ENCODE results near the gene KAZN.
A peak's percentile ranks its signal among the peaks of the same experiment; 100 is the strongest.

Gene KAZN

GRCh38 chr1:15027515-15027986 lies 429.1 kb downstream of the KAZN start:
- no peak overlapping the region for H2AFZ ChIP-seq (ENCODE audit: low read length)
- H3K9ac ChIP-seq (ENCODE audit: low read depth, low read length, poor library complexity, severe bottlenecking): no peak overlapping the region
- H3K9me2 ChIP-seq (replicated peaks; ENCODE audit: low read depth, low read length): no peaks in the 10 kb centered on the region
- no peaks in the 10 kb centered on the region for H3K9me3 ChIP-seq (ENCODE audit: insufficient read depth, low read depth, low read length)
- H4K20me1 ChIP-seq (ENCODE audit: insufficient read depth, low read length, poor library complexity, severe bottlenecking): no peaks in the 10 kb centered on the region
- H3K4me2 ChIP-seq (ENCODE audit: low read depth, low read length, poor library complexity, severe bottlenecking): no peak overlapping the region
- H3K36me3 ChIP-seq (ENCODE audit: insufficient read depth, low read length): no peaks in the 10 kb centered on the region
- no peaks in the 10 kb centered on the region for H3K79me2 ChIP-seq (ENCODE audit: insufficient read depth, low read length)
- no peaks in the 10 kb centered on the region for H3K27me3 ChIP-seq (ENCODE audit: insufficient read depth, low read length, poor library complexity, severe bottlenecking)
- H3F3A ChIP-seq (ENCODE audit: low read depth): no peaks in the 10 kb centered on the region
- TF ChIP-seq CTCF (conservative IDR thresholded peaks at IDR 0.05; ENCODE audit: low read length): peak; percentile 95
- no peak for TF ChIP-seq EZH2phosphoT487 (IDR thresholded peaks at IDR 0.05; ENCODE audit: borderline replicate concordance)
- H3K4me3 ChIP-seq (ENCODE audit: low read length, poor library complexity, severe bottlenecking): no peak overlapping the region
- no peaks in the 10 kb centered on the region for H3K4me1 ChIP-seq (ENCODE audit: insufficient read depth, low read length, poor library complexity, severe bottlenecking)

GRCh38 chr1:15028102-15028501 lies 429.6 kb downstream of the KAZN start:
- H3K4me1 ChIP-seq (ENCODE audit: insufficient read depth, low read length, poor library complexity, severe bottlenecking): no peaks in the 10 kb centered on the region
- no peak overlapping the region for H2AFZ ChIP-seq (ENCODE audit: low read length)
- H3K4me2 ChIP-seq (ENCODE audit: low read depth, low read length, poor library complexity, severe bottlenecking): no peak overlapping the region
- TF ChIP-seq EZH2phosphoT487 (IDR thresholded peaks at IDR 0.05; ENCODE audit: borderline replicate concordance): no peak
- no peak for TF ChIP-seq CTCF (conservative IDR thresholded peaks at IDR 0.05; ENCODE audit: low read length)
- no peaks in the 10 kb centered on the region for H4K20me1 ChIP-seq (ENCODE audit: insufficient read depth, low read length, poor library complexity, severe bottlenecking)
- no peaks in the 10 kb centered on the region for H3K36me3 ChIP-seq (ENCODE audit: insufficient read depth, low read length)
- H3F3A ChIP-seq (ENCODE audit: low read depth): no peaks in the 10 kb centered on the region
- H3K9ac ChIP-seq (ENCODE audit: low read depth, low read length, poor library complexity, severe bottlenecking): no peak overlapping the region
- no peaks in the 10 kb centered on the region for H3K9me3 ChIP-seq (ENCODE audit: insufficient read depth, low read depth, low read length)
- no peaks in the 10 kb centered on the region for H3K27me3 ChIP-seq (ENCODE audit: insufficient read depth, low read length, poor library complexity, severe bottlenecking)
- no peaks in the 10 kb centered on the region for H3K9me2 ChIP-seq (replicated peaks; ENCODE audit: low read depth, low read length)
- no peaks in the 10 kb centered on the region for H3K79me2 ChIP-seq (ENCODE audit: insufficient read depth, low read length)
- H3K4me3 ChIP-seq (ENCODE audit: low read length, poor library complexity, severe bottlenecking): no peak overlapping the region

DNA sequence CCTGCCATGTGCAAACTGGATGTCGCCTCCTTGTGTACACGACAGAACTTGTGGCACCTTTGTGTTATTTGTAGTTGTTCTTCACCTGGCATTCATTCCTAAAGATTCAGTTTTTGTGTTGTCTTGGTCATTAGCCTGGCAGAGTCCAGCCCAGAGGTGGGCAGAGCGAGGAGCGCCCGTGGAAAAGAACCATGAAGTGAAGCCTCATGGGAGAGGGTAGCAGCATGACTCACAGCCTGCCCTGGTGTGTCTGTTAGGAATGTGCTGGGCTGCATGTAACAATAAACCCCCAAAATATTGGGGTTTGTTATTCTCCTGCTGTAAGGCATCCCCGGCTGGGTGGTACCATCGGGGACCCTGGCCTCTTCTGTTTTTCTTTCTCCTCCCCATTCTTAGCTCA lies 430.1 kb downstream of the KAZN start:
- no peaks in the 10 kb centered on the region for H3F3A ChIP-seq (ENCODE audit: low read depth)
- H3K9me2 ChIP-seq (replicated peaks; ENCODE audit: low read depth, low read length): no peaks in the 10 kb centered on the region
- H3K4me3 ChIP-seq (ENCODE audit: low read length, poor library complexity, severe bottlenecking): no peak overlapping the region
- H4K20me1 ChIP-seq (ENCODE audit: insufficient read depth, low read length, poor library complexity, severe bottlenecking): no peaks in the 10 kb centered on the region
- no peaks in the 10 kb centered on the region for H3K9me3 ChIP-seq (ENCODE audit: insufficient read depth, low read depth, low read length)
- no peaks in the 10 kb centered on the region for H3K27me3 ChIP-seq (ENCODE audit: insufficient read depth, low read length, poor library complexity, severe bottlenecking)
- no peak overlapping the region for H3K9ac ChIP-seq (ENCODE audit: low read depth, low read length, poor library complexity, severe bottlenecking)
- no peaks in the 10 kb centered on the region for H3K79me2 ChIP-seq (ENCODE audit: insufficient read depth, low read length)
- no peak overlapping the region for H2AFZ ChIP-seq (ENCODE audit: low read length)
- no peak overlapping the region for H3K4me2 ChIP-seq (ENCODE audit: low read depth, low read length, poor library complexity, severe bottlenecking)
- H3K36me3 ChIP-seq (ENCODE audit: insufficient read depth, low read length): no peaks in the 10 kb centered on the region
- TF ChIP-seq CTCF (conservative IDR thresholded peaks at IDR 0.05; ENCODE audit: low read length): no peak
- no peak for TF ChIP-seq EZH2phosphoT487 (IDR thresholded peaks at IDR 0.05; ENCODE audit: borderline replicate concordance)
- peaks cover 4% of the 10 kb centered on the region for H3K4me1 ChIP-seq (ENCODE audit: insufficient read depth, low read length, poor library complexity, severe bottlenecking)
